ENCODE measurements around the gene ADAM12. TPM values are rescaled to one million over a fixed set of nuclear protein-coding genes. Genes with fewer than 3 reads are reported as not detected.

Gene ADAM12
- polyA plus RNA-seq, 3 donors: 0.05 TPM; not detected in 2

GRCh38 chr10:126171555-126171954, 216.7 kb downstream of the ADAM12 start:
- no peaks in the 10 kb centered on the region for H4K20me1 ChIP-seq (ENCODE audit: insufficient read depth, low read length)
- no peak for DNase-seq
- H3K9ac ChIP-seq (ENCODE audit: insufficient read depth, low read length, poor library complexity, severe bottlenecking): no peak overlapping the region
- no peak overlapping the region for H2AFZ ChIP-seq (ENCODE audit: insufficient read depth, low read depth, low read length, poor library complexity, severe bottlenecking)
- Mint-ChIP-seq H3K27ac (no peak overlapping the region), H3K9me3 (no peaks in the 10 kb centered on the region), H3K4me1 (no peaks in the 10 kb centered on the region), H3K27me3 (ENCODE audit: low read depth in 3 of 3) (peaks cover 5 to 13% (median 7%) of the 10 kb centered on the region in 3 donors), H3K4me3 (no peak overlapping the region), H3K36me3 (no peaks in the 10 kb centered on the region)
- no peaks in the 10 kb centered on the region for H3K79me2 ChIP-seq (ENCODE audit: insufficient read depth, low read length)
- H3K27me3 ChIP-seq (ENCODE audit: control insufficient read depth in 2 of 2, insufficient read depth in 2 of 2, low read length in 2 of 2): no peaks in the 10 kb centered on the region
- no peak overlapping the region for H3K4me2 ChIP-seq (replicated peaks; ENCODE audit: extremely low read depth, low read length, poor library complexity, severe bottlenecking)
- no peaks in the 10 kb centered on the region for H3K9me3 ChIP-seq (replicated peaks in 1 of 2; ENCODE audit: control insufficient read depth in 1 of 2, insufficient read depth in 1 of 2, low read length in 2 of 2)
- no peak overlapping the region for H3K4me3 ChIP-seq (replicated peaks in 1 of 3; ENCODE audit: low read depth in 2 of 3, low read length in 3 of 3)
- no peak overlapping the region for H3K27ac ChIP-seq (ENCODE audit: low read depth in 1 of 2, low read length in 2 of 2)
- no peaks in the 10 kb centered on the region for H3K4me1 ChIP-seq (ENCODE audit: control insufficient read depth in 1 of 2, insufficient read depth in 2 of 2, low read length in 2 of 2)
- no peak for TF ChIP-seq CTCF (IDR thresholded peaks at IDR 0.05)
- H3K36me3 ChIP-seq (replicated peaks in 1 of 2; ENCODE audit: control insufficient read depth in 1 of 2, insufficient read depth in 2 of 2, low read length in 2 of 2): no peaks in the 10 kb centered on the region
- intact Hi-C loops (cut with micrococcal nuclease): no loop called here
- WGBS (ENCODE audit: insufficient coverage): 74% methylated on average over 4 of the region's 5 CpGs

- Histone ChIP-seq H3K4me1 (ENCODE audit: control insufficient read depth in 1 of 2, insufficient read depth in 2 of 2, low read length in 2 of 2) (no peaks in the 10 kb centered on the region), H2AFZ (ENCODE audit: insufficient read depth, low read depth, low read length, poor library complexity, severe bottlenecking) (no peak overlapping the region), H3K27ac (ENCODE audit: low read depth in 1 of 2, low read length in 2 of 2) (no peak overlapping the region), H3K4me2 (replicated peaks; ENCODE audit: extremely low read depth, low read length, poor library complexity, severe bottlenecking) (no peak overlapping the region), H3K4me3 (replicated peaks in 1 of 3; ENCODE audit: low read depth in 2 of 3, low read length in 3 of 3) (no peak overlapping the region), H3K9ac (ENCODE audit: insufficient read depth, low read length, poor library complexity, severe bottlenecking) (no peak overlapping the region), H4K20me1 (ENCODE audit: insufficient read depth, low read length) (no peaks in the 10 kb centered on the region), H3K9me3 (replicated peaks in 1 of 2; ENCODE audit: control insufficient read depth in 1 of 2, insufficient read depth in 1 of 2, low read length in 2 of 2) (no peaks in the 10 kb centered on the region), H3K27me3 (ENCODE audit: control insufficient read depth in 2 of 2, insufficient read depth in 2 of 2, low read length in 2 of 2) (no peaks in the 10 kb centered on the region), H3K79me2 (ENCODE audit: insufficient read depth, low read length) (no peaks in the 10 kb centered on the region), H3K36me3 (replicated peaks in 1 of 2; ENCODE audit: control insufficient read depth in 1 of 2, insufficient read depth in 2 of 2, low read length in 2 of 2) (no peaks in the 10 kb centered on the region)
- no peak overlapping the region for H3K4me3 Mint-ChIP-seq
- no peaks in the 10 kb centered on the region for H3K36me3 Mint-ChIP-seq
- H3K27ac Mint-ChIP-seq: no peak overlapping the region
- no peak for DNase-seq
- no peaks in the 10 kb centered on the region for H3K9me3 Mint-ChIP-seq
- no peak for TF ChIP-seq CTCF (IDR thresholded peaks at IDR 0.05)
- no peaks in the 10 kb centered on the region for H3K4me1 Mint-ChIP-seq
- intact Hi-C loops (cut with micrococcal nuclease): no loop called here
- peaks cover 5 to 10% (median 7%) of the 10 kb centered on the region in 3 donors for H3K27me3 Mint-ChIP-seq (ENCODE audit: low read depth in 3 of 3)
- WGBS (ENCODE audit: insufficient coverage): 90% methylated on average over 2 of the region's 2 CpGs
Measured at GRCh38 chr10:126170776-126171175, 217.5 kb downstream of the ADAM12 start.
